ENCODE data around the gene TEX44. TPM values are rescaled to one million over a fixed set of nuclear protein-coding genes. Genes with fewer than 3 reads are reported as not detected.

The TEX44 gene
- total and polyA plus RNA-seq, 4 donors, result not detected

GRCh38 chr2:231597627-231598026 is 5.0 kb downstream of the TEX44 start:
- Histone ChIP-seq H3K4me3 (no peak overlapping the region), H3K9me3 (ENCODE audit: control insufficient read depth in 4 of 4, insufficient read depth in 3 of 4, low read length in 3 of 4) (no peaks in the 10 kb centered on the region), H3K36me3 (ENCODE audit: control insufficient read depth in 4 of 4, insufficient read depth in 4 of 4, low read length in 4 of 4) (no peaks in the 10 kb centered on the region), H3K27ac (ENCODE audit: low read depth in 1 of 2, low read length in 1 of 2) (no peak overlapping the region), H3K4me1 (ENCODE audit: control insufficient read depth in 5 of 5, insufficient read depth in 5 of 5, low read length in 5 of 5) (peaks cover 0 to 6% (median 3%) of the 10 kb centered on the region in 5 donors), H3K9ac (ENCODE audit: insufficient read depth in 1 of 2, low read length in 2 of 2) (no peak overlapping the region), H3K27me3 (ENCODE audit: control insufficient read depth in 3 of 3, insufficient read depth in 3 of 3, low read length in 2 of 3) (no peaks in the 10 kb centered on the region)
- ATAC-seq (ENCODE audit: insufficient read depth, low FRiP score), result no peak
- no peak for DNase-seq
- 88 to 90% methylated on average over 8 of the region's 8 CpGs for WGBS, 2 donors
- TF ChIP-seq CTCF (IDR thresholded peaks at IDR 0.05; ENCODE audit: control extremely low read depth, extremely low read depth), result no peak

- no peak for DNase-seq
- WGBS, 2 donors, result 65 to 77% methylated on average over 11 of the region's 11 CpGs
- Histone ChIP-seq H3K4me1 (ENCODE audit: control insufficient read depth in 5 of 5, insufficient read depth in 5 of 5, low read length in 5 of 5) (peaks cover 5 to 25% (median 20%) of the 10 kb centered on the region in 5 donors), H3K36me3 (ENCODE audit: control insufficient read depth in 4 of 4, insufficient read depth in 4 of 4, low read length in 4 of 4) (no peaks in the 10 kb centered on the region), H3K9ac (ENCODE audit: insufficient read depth in 1 of 2, low read length in 2 of 2) (no peak overlapping the region), H3K9me3 (ENCODE audit: control insufficient read depth in 4 of 4, insufficient read depth in 3 of 4, low read length in 3 of 4) (no peaks in the 10 kb centered on the region), H3K27ac (ENCODE audit: low read depth in 1 of 2, low read length in 1 of 2) (peak overlapping the region in 1 of 2 donors; percentile 35), H3K27me3 (ENCODE audit: control insufficient read depth in 3 of 3, insufficient read depth in 3 of 3, low read length in 2 of 3) (no peaks in the 10 kb centered on the region), H3K4me3 (no peak overlapping the region)
- ATAC-seq (ENCODE audit: insufficient read depth, low FRiP score), result no peak
- no peak for TF ChIP-seq CTCF (IDR thresholded peaks at IDR 0.05; ENCODE audit: control extremely low read depth, extremely low read depth)
Observed at GRCh38 chr2:231600619-231601355, 8.1 kb downstream of the TEX44 start.

- Histone ChIP-seq H3K4me1 (ENCODE audit: control insufficient read depth in 5 of 5, insufficient read depth in 5 of 5, low read length in 5 of 5) (peaks cover 5 to 25% (median 21%) of the 10 kb centered on the region in 5 donors), H3K9me3 (ENCODE audit: control insufficient read depth in 4 of 4, insufficient read depth in 3 of 4, low read length in 3 of 4) (no peaks in the 10 kb centered on the region), H3K9ac (ENCODE audit: insufficient read depth in 1 of 2, low read length in 2 of 2) (no peak overlapping the region), H3K4me3 (no peak overlapping the region), H3K27me3 (ENCODE audit: control insufficient read depth in 3 of 3, insufficient read depth in 3 of 3, low read length in 2 of 3) (no peaks in the 10 kb centered on the region), H3K36me3 (ENCODE audit: control insufficient read depth in 4 of 4, insufficient read depth in 4 of 4, low read length in 4 of 4) (no peaks in the 10 kb centered on the region), H3K27ac (ENCODE audit: low read depth in 1 of 2, low read length in 1 of 2) (no peak overlapping the region)
- DNase-seq (peak; percentile 77 to 81 (median 81)), ATAC-seq (ENCODE audit: insufficient read depth, low FRiP score) (no peak)
- TF ChIP-seq CTCF (IDR thresholded peaks at IDR 0.05; ENCODE audit: control extremely low read depth, extremely low read depth), result peak; percentile 83
- WGBS, 2 donors, result 28 to 32% methylated on average over 12 of the region's 12 CpGs
Observed at GRCh38 chr2:231601356-231602229, 8.9 kb downstream of the TEX44 start.
